HG02938 (cell line): ENCODE data around the gene NUMBL.
"Not testable (repeated sequence)": the region's sequence is repeated elsewhere in the genome, so short reads cannot be mapped to it uniquely, and the experiment has no call there.

Experiments used
- ATAC-seq: cut with Tn5 transposase; IDR thresholded peaks from one replicate; pipeline ENCODE4 v1.9.1; 2021; ENCODE audit warnings: mild to moderate bottlenecking, moderate library complexity; ENCODE audit not compliant: unreplicated experiment

The NUMBL gene

GRCh38 chr19:40667602-40668001 lies 22.8 kb downstream of the NUMBL start:
- ATAC-seq = no peak

DNA sequence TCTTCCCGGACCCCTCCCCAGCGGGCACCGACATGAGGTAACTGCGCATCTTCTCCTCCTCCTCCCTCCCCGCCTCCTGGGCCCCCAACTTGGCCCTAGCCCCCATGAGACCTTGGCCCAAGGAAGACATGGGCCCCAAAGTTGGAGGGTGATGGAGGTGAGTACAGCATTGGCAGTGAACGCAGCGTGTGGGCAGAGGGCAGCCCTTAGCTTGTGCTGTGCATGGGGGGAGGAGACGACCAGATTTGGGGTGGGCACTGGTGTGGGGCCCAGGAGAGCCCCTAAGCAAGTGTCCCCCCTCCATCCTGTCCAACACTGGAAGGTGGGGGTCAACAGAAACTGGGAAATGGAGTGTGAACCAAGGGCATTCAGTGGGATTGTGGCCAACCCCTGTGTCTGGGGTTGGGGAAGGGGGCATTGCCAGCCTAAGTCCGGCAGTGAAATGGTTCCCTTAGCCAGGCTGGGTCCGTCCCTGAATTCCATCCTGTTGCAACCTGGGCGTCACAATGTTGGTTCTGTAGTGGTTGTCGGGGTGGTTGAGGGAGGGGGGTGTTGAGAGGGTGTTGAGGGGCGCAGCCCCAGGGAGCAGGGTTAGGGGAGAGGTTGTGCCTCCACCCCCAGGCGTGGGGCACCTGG lies 23.5 kb downstream of the NUMBL start:
- no peak for ATAC-seq

- ATAC-seq = no peak
Measured at GRCh38 chr19:40663695-40664692, 26.5 kb downstream of the NUMBL start.

DNA sequence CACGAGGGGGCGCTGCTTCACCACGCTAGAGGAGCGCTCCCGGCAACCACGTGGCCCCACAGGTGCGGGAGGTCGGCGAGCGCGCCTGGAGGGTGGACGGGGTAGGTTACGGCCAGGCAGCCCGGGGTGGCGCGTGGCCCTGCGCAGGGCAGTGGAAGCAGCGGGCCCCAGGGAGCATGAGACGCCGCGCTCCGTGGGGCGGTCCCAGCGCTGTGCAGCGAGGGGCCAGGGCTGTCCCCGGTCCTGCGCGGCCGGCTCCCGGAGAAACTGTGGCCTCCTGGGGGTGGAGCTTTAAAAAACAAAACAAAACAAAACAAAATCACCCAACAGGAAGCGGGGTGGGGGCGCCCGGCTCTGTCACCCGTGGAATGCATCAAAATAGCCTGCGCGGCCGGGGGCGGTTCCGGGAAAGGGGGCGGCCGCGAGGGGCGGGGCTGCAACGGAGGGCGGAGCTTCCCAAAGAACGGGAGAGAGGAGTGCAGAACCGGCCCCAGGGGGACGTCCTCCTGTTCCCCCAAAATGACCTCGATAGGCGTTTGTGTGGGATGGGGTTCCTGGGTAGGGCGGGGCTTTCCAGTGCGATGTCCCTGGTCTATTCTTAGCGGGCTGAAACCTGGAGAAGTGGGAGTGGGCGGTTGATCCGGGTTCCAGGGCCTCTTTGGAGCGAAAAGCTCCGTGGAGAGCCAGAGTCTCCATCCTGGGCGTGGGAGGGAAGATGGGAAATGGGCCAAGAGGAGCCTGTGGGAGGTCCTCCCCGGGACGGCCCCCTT lies 27.3 kb downstream of the NUMBL start:
- ATAC-seq = peak; percentile 66

GRCh38 chr19:40661616-40662015 lies 28.8 kb downstream of the NUMBL start:
- no peak for ATAC-seq

GRCh38 chr19:40659566-40659965 lies 30.9 kb downstream of the NUMBL start:
- no peak for ATAC-seq

GRCh38 chr19:40659116-40659515 lies 31.3 kb downstream of the NUMBL start:
- no peak for ATAC-seq

DNA sequence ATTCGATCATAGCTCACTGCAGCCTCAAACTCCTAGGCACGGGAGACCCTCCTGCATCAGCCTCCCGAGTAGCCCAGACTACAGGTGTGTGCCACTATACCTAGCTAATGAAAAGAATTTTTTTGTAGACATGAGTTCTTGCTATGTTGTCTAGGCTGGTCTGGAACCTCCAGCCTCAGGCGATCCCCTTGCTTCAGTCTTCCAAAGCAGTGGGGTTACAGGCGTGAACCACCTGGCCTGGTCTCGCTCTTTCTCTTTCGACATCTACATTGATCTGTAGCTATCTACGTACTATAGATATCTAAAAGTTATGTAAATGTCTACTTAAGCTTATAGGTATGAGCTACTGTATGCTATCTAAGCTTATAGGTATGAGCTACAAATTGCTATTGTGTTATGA lies 32.4 kb downstream of the NUMBL start:
- no peak for ATAC-seq

GRCh38 chr19:40655684-40656083 lies 34.8 kb downstream of the NUMBL start:
- ATAC-seq = not testable (repeated sequence)

DNA sequence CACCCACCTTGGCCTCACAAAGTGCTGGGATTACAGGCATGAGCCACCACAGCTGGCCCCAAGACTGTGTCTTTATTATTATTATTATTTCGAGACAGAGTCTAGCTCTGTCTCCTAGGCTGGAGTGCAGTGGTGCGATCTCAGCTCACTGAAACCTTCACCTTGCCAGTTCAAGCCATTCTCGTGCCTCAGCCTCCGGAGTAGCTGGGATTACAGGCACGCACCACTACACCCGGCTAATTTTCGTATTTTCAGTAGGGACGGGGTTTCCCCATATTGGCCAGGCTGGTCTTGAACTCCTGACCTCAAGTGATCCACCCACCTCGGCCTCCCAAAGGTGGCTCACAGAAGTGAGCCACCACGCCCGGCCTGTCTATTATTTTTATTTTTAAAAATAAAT lies 38.1 kb downstream of the NUMBL start:
- ATAC-seq = not testable (repeated sequence)

- ATAC-seq = no peak
Measured at GRCh38 chr19:40650749-40651305, 39.6 kb downstream of the NUMBL start.

GRCh38 chr19:40649903-40650675 lies 40.4 kb downstream of the NUMBL start:
- ATAC-seq = not testable (repeated sequence)

- ATAC-seq = no peak
Measured at GRCh38 chr19:40646743-40647254, 43.7 kb downstream of the NUMBL start.

GRCh38 chr19:40642757-40643305 lies 47.6 kb downstream of the NUMBL start:
- no peak for ATAC-seq

- no peak for ATAC-seq
Measured at GRCh38 chr19:40642051-40642706, 48.3 kb downstream of the NUMBL start.

DNA sequence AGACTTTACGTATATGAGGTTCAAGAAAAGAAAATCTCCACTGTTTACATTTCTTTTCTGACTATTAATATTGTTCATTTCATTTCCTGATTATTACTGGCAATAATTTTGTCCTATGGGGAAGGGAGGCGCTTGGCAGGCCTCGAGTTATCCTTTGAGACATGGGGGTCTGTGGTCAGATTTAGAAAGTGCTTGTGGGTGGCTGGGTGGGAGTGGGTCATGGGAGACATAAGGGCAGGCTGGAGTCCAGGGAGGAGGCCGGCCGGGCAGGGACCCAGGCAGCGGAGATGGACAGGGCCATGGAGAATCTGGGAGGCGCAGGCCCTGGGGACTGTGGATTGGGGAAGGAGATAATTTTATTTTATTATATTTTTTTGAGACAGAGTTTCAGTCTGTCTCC lies 49.2 kb downstream of the NUMBL start:
- no peak for ATAC-seq

- no peak for ATAC-seq
Measured at GRCh38 chr19:40640744-40641143, 49.7 kb downstream of the NUMBL start.

DNA sequence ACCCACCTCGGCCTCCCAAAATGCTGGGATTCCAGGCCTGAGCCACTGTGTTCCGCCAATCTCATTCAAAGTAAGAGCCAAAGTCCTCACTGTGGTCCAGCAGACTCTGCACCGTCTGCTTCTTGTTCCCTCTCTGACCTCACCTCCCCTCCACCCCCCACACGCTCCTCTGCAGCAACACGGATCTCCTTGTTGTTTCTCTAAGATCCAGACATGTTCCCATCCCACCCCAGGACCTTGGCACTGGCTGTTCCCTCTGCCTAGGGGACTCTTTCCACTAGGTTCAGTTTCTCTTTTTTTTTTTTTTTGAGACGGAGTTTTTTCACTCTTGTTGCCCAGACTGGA lies 50.8 kb downstream of the NUMBL start:
- ATAC-seq = no peak

GRCh38 chr19:40638327-40638726 lies 52.1 kb downstream of the NUMBL start:
- no peak for ATAC-seq
